Right kidney (tissue), 1 donor: ENCODE results near the gene RAC2.

Experiments used
- DNase-seq: peaks from one replicate; pipeline ENCODE4 v3.0.0-alpha.2; 2016

RAC2 gene

DNA sequence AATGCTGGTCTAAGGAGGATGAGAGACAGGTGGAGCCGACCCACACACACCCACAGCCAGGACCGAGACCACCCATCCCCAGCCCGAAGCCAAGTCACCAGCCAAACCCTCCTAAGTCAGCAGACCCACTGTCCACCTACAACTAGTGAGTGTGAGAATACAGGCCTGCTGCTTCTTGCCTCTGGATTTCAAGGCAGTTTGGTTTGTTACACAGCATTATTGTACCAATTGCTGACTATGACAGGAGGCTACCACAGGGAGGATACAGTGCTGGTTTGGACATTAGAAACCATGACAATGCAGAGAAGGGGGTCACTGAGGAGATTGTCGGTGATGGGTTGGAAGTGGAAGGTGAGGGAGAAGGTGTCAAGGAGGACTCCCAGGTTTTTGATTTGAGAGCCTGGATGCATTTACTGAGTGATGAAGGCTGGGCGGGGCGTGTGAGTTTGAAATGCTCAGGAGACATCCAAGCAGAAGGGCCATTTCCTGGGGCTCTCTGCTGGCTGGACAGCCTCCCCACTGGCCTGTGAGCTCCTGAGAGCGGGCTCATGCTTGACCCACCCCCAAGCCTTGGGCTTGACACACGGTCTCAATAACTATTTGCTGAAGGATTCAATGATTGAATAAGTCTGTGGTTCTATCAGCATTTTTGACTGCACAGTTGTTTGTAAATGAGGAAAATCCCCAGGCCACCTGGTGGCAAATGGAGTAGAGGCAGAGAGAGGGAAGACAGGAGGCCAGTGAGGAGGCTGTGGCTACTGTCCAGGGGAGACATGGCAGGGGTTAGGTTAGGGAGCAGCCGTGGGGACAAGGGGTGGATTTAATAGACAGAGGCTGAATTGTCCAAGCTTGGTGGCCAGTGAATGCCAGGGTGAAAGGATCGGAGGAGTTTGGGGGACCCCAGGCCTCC lies 22.4 kb downstream of the RAC2 start:
- no peak for DNase-seq

DNA sequence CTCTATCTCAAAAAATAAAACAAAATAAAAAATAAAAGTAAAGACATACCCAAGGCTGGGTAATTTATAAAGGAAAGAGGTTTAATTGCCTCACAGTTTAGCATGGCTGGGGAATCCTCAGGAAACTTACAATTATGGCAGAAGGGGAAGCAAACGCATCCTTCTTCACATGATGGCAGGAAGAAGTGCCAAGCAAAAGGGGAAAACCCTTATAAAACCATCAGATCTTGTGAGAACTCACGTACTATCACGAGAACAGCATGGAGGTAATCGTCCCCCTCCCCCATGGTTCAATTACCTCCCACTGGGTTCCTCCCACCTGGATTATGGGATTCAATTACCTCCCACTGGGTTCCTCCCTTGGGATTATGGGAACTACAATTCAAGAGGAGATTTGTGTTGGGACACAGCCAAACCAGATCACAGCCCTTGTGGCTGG lies 23.5 kb downstream of the RAC2 start:
- DNase-seq: no peak

DNA sequence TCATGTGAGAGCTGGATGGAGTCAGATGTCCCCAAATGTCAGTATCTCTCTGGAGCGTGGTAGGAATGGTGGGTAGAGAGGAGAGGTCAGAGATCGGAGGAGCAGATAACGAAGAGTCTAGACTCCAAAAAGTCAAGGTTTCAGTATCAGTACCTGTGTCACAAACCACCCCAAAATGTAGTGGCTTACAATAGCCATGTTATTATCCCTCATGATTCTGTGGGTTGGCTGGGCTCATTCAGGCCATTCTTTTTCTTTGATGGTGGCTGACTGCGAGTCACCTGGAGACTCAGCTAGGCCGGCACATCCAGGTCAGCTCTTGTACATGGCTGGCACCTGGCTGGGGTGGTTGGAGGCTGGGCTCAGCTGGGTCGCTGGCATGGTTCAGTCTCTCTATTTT lies 24.5 kb downstream of the RAC2 start:
- DNase-seq: no peak

DNA sequence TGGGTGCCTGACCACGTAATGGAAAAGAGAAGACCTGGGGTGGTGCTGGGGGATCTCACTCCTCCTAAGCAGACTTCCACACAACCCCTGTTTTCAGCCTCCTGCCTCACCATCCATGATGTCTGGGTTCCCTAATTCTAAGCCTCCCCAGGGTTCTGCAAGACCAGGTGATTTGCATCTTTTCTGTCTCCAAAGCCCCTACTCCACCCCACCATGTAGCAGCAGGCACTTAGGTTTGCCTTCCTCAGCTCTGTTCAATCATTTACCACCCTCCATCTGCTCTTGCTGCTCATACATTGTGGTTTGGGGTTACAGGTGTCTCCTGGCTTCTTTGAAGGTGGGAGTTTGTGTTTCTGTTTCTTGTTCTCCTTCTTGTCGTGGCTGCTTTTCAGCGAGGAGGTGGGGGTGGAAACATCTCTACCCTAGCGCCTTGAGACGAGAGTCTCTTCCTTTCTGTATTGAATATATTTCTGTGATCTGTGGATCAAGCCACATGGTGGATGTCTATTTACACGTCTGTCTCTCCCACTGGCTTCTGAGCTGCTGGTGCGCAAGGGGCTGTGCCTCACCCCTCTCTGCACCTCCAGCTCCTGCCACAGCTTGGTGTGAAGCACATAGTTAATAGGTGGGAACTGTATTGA lies 25.2 kb downstream of the RAC2 start:
- DNase-seq: no peak

DNA sequence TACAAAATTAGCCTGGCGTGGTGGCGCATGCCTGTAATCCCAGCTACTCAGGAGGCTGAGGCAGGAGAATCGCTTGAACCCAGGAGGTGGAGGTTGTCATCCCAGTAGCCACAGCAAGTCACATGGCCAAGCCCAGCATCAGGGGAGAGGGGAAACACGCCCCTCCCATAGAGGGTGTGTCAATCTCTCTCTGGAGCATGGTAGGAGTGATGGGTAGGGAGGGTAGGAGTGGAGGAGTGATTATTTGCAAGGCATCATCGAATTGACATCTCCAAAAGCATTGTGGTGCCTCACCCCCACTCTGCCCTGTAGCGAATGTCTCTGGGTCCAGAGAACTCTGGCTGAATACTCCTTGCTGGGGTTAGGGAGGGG lies 25.7 kb downstream of the RAC2 start:
- no peak for DNase-seq

DNA sequence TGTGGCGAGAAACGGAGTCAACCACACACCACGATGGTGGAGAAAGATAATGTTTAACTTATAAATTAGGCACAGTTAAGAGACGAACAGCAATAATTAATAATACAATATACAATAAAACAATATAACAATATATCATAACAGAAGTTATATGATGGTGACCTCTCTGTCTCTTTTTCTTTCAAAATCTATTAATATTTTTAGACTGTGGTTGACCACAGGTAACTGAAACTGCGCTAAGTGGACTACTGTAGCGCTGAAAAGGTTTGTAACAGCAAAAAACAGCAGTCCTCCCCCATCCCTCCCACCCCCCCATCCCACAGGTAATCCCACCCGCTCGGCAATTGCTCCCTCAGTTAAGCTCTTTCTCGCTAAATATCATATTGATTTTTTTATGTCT lies 28.2 kb downstream of the RAC2 start:
- DNase-seq: no peak

DNA sequence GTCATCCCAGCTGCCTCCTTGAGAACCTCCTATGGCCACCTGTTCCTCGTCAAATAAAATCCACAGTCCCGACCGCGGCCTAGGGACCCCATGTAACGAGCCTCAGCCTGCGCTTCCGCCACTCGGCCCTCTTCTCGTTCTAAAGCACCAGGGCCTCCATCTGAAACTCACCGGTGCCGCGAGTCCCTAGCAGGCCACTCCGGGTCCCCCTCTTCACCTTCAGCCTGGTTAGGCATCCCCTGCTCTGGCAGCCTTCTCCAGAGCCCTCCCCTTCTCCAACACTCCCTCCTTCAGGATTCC lies 29.4 kb downstream of the RAC2 start:
- DNase-seq: no peak

DNA sequence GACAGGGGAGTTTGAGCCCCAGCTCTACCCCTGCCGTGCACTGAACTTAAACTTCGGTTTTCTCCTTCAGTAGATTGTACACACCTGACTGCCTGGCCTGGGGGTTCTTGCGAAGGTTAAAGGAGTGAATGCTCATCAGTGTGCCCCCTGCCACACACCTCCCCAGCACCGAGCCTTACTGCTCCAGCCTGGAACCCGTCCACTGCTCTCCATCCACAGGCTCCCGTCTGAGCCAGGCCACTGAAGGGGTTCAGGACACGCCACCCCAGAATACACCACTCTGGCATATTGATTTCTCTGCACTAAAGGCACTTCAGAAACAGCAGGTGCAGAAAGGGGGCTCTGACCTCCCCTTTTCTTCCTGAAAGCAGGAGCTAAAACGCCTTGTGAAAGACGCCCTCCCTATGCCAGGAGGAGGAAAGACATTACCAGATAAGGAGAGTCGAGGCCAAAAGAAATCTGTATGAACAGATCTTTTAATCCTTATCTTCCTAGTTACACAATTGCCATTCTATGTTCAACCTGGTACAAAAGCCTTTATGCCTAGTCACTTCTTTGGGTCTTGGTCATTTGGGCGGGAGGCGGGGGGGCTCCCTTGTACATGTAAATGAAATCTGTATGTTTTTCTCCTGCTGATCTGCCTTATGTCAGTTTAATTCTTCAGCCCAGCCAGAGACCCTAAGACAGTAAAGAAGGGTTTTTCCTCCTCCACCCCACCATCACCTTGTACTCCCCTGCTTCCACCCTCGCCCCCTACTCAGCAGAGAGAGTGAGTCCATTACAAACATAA lies 29.9 kb downstream of the RAC2 start:
- no peak for DNase-seq

DNA sequence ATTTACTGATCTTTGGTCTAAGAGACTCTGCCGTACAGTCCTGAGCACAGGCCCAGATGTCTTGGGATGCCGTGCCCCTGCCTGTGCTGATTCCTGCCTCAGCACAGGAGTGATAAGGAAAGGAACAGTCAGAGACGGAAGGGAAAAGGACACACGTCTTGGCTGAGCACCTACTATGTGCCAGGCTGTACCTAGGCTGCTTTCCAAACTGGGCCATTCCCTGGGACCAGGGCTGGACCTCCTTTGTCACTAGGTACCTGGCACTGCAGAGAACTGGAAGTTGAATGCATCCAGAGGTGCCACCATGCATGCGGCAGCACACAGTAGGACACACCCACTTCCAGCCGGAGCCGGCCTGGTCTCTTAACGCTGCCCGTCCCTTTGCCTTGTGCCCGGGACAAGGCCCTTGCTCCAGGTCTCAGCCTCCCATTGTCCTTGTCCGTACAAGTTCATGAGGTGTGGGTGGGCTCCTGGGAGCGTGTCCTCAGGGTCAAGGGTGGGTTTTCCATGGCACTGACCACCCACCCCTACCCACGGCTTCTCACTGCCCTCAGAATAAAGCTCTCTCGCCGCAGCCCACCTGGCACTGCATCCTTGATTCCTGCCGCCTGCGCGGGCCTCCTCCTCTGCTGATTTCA lies 30.7 kb downstream of the RAC2 start:
- no peak for DNase-seq

DNA sequence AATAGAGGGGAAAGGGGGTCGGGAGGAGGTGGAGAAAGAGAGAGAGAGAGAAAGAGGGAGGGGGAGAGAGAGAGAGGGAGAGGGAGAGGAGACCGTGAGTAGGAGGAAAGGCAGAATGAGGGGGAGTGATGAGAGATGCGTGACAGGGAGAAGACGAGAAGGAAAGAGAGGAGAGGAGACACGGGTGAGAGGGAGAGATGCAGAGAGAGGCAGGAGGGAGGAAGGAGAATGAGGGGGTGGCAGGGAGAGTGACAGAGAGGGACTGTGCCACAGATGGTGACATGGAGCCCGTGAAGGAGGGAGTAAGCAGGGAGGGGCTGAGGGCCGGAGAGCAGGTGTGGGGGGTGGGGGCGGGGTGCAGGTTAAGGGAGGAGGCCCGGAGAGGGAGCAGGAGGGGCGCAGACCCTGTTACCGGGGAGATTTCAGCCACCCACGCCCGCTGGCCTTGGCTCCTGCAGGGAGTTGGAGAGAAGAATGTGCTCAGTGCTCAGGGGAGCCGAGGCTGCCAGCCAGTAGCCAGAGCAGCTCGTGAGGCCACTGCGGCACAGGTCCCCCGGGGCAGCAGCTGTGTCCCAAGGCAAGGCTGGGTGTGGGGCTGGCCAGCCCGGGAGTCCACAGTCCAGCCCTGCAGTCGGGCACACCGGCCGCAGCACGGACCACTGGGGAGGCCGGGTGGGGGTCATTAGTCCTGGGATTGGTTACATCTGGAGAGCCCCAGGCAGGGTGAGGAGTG lies 31.7 kb downstream of the RAC2 start, which contains the start of gene SSTR3:
TSS of gene SSTR3 (minus strand) at position 304 of the 733 bp plus-strand sequence. CDS start 4,674 bp downstream, outside the sequence.
- peak; percentile 55 for DNase-seq

DNA sequence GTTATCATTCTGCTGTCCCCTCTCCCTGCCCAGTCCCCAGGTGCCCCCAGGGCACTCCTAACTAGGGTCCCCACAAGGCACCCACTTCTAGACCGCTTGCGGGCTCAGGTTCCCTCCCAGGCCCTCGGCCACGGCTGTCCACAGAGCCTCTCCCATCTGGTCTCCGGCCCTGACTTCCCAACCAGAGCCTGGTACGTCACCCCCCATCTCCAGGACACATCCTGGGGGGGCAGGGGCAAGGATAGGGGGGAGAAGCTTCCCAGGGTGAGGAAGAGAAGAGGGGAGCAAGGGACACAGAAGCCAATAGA lies 32.2 kb downstream of the RAC2 start:
- DNase-seq: no peak

DNA sequence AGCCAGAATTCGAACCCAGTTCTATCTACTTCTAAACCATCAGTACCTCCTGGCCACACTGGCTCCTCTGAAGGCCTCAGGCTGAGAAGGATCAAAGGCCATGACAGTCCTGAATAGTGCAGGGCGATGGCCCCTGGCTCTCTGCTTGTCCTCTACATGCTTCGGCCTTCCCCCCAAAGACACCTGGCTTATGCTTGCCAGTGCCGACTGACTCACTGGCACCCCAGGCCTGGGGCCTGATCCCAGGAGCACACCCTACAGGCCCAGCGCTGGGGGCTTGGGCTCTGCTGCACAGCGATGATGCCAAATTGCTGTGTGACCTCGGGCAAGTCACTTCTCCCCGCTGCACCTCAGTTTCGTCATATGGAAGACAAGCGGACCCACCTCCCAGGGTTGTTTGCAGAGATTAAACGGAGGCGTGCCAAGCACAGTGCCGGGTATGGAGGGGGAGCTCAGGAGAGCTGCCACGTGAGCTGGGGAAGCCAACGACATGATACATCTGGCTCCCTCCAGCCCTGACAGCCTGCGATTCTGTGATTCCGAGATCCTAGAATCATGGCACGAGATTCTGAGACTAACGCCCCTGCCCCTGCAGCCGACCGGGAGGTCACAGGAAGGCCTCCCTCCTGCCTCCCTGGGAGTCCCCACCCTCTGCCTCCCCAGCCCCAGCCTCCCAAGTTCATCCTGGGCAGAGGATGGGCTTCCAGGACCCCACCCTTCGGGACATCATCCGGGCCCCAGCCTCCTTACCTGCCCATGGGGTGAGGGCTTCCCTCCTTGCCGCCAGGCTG lies 32.8 kb downstream of the RAC2 start:
- DNase-seq: peak; percentile 29

DNA sequence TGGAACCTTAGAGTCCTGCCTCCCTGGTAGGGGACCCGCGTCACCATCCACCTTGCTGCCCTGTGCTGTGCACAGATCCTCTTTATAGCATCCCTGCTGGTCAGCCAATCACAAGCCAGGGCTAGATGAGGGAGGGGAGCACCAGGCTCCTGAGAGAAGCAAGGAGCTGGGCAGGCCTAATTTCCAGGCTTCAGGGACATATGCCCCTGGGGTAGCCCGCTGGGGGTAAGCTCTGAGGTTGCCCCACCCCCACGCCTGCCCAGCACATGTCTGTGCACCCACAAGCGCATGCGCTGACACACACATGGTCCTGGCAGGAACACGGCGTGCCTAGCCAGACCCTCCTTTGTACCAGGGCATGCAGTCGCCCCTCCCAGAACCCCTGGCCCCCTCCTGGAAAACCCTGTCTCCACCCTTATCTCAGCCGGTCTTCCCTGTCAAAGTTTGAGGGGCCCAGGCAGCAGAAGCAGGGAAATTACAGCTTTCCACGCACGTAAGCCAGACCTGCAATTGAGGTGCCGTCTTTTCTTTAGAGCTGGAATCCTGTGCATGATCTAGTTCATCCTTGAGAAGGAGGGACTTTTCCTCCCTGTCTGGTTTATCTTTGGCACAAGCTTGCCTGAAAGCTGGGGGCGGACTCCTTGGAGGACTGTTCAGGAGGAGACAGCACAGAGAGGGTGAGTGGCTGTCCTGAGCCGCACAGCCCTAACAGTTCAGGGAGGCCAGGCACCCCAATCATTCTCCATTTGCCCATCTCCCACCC lies 33.8 kb downstream of the RAC2 start:
- no peak for DNase-seq

DNA sequence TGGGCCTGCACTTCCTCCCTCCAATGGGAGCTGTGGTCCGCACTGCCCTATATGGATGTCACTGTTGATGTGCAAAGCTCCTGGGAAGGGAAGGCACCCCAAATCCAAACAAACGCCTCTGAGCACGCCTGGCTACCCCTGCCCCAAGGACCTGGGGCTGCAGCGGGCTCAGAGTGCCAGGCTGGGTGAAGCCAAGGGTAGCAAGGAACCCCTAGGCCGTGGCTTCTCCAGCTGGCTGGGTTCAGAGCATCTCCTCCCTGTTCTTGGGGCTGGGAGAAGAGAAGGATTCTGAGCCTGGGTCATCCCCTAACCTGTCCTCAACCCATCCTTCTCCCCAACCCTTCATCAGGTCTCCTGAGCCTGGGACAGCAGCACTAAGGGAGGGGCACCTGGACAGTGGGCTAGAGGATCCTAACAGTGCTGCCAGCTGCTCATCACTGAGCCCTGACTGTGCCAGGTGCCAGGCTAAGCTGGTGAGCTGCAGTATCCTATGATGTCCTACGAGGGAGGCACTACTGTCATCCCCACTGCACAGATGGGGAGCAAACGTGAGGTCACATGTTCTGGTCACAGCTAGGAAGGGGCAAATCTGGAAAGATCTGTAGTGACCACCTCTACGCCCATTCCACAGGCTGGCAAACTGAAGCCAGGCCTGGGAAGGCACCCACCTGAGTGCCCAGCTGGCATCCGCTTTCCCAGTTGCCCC lies 34.8 kb downstream of the RAC2 start:
- no peak for DNase-seq

DNA sequence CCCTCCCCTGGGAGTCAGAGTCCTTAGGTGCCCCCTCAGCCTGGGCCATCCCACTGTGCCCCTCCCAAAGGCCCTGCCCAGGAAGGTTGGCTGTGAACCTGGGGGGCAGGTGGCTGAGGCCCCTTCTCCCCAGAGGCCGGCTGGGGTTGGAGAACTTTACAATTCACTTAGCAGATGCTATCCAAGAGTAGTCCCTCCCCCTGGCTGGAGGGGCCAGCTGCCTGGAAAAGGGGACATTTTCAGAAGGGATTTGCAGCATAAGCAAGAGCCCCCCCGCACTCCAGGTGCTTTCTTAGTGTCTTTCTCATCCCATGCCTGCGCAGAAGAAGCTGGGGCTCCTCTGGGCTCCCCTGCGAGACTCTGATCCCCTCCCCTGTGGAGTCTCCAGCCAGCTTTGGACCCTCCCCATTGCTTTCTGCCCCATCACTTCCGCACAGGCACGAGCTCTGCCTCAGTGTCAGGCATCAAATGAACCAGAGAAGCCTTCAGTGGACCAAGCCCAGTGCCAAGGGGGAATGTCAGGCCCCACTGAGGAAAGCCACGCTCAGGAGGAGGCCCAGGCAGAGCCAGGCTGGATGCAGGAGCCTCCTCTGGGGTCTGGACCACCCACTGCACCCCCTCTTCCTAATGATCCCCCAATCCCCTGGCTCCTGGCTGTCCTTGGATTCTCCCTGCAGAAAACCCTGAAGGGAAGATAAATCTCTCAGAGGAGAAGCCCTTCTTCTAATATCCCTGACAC lies 35.5 kb downstream of the RAC2 start:
- no peak for DNase-seq

DNA sequence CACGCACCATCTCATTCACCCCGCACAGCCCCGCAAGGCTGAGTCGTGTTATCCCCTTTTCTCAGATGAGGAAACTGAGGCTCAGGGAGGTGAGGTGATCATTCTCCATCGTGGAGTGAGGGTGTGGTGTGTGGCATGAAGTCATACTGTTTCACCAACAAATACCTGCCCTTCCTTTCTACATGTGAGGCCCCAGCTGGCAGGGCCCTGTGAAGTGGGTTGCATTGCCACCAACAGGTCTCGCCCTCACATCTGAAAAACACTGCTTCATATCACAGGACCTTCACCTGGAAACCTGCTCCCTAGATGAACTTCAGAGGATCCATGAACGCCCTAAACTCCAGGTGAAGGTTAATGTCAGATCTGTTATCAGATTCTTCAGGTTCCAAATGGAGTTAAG lies 36.1 kb downstream of the RAC2 start:
- no peak for DNase-seq

DNA sequence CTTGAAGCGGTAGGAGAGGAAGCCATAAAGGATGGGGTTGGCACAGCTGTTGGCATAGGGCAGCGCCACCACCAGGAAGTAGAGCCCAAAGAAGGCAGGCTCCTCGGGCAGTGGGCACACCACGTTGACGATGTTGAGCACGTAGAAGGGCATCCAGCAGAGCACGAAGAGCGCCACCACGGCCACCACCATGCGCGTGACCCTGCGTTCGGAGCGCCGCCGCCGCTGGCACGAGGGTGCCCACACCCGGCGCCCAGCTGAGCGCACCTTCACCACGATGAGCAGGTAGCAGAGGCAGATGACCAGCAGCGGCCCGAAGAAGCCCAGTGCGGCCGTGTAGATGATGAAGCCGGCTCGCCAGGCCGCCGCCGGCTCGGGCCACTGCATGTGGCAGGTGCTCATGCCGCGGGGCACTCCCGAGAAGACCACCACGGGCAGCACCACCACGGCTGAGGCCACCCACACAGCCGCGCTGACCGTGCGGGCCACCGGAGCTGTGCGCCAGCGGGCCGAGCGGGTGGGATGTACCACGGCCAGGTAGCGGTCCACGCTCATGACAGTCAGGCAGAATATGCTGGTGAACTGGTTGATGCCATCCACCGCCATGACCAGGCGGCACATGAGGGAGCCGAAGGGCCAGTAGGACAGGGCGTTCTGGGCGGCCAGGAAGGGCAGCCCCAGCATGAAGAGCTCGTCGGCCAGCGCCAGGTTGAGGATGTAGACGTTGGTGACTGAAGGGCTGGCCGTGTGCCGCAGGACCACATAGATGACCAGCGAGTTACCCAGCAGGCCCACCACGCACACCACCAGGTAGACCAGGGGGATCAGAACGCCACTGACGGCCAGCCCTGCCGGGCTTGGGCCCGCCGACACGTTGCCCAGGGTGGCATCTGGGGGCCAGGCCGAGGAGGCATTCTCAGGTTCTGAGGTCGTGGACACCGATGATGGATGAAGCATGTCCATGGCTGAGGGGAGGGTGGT lies 36.9 kb downstream of the RAC2 start:
- no peak for DNase-seq
